Measurements from ENCODE around the gene RIMS3.
"Not testable (repeated sequence)": the region's sequence is repeated elsewhere in the genome, so short reads cannot be mapped to it uniquely, and the experiment has no call there.

Gene RIMS3

GRCh38 chr1:40665335-40666171 is at the start of gene RIMS3:
RIMS3 (minus strand) TSS chr1:40665682; CDS start chr1:40641925, 23,757 bp downstream.
- DNase-seq: peak; percentile 95
- no peaks in the 10 kb centered on the region for H3K27me3 Mint-ChIP-seq
- peaks cover 29% of the 10 kb centered on the region for H3K4me1 Mint-ChIP-seq (ENCODE audit: low read depth)
- no peaks in the 10 kb centered on the region for H3K36me3 Mint-ChIP-seq (ENCODE audit: low read depth)
- no peaks in the 10 kb centered on the region for H3K9me3 Mint-ChIP-seq
- H3K4me3 Mint-ChIP-seq: peak within 1 kb of the TSS; percentile 83
- H3K27ac Mint-ChIP-seq: peak within 1 kb of the TSS; percentile 90

DNA sequence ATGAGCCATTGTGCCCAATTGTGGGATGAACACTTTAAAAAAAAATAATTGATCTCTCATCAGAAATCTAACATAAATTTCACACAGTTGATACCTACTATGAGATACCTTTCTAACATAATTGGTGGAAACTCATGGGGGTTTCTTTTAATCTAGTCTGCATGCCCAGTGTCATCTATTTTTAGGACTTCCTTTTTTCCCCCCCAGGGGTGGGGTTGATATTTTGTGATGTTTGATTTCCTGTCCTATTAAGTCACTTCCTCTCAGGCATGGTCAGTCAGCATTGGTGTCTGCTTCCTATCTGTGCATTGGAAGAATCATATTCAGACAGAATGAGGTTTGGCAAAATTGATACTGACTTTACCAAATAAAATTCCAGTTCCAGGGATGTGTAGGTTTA is 47.5 kb upstream of the RIMS3 start:
- Mint-ChIP-seq H3K4me1 (ENCODE audit: low read depth) (peaks cover 79% of the 10 kb centered on the region), H3K36me3 (ENCODE audit: low read depth) (peaks cover 38% of the 10 kb centered on the region), H3K9me3 (no peaks in the 10 kb centered on the region), H3K4me3 (peak overlapping the region; percentile 15), H3K27ac (peak overlapping the region; percentile 67), H3K27me3 (no peaks in the 10 kb centered on the region)
- no peak for DNase-seq

DNA sequence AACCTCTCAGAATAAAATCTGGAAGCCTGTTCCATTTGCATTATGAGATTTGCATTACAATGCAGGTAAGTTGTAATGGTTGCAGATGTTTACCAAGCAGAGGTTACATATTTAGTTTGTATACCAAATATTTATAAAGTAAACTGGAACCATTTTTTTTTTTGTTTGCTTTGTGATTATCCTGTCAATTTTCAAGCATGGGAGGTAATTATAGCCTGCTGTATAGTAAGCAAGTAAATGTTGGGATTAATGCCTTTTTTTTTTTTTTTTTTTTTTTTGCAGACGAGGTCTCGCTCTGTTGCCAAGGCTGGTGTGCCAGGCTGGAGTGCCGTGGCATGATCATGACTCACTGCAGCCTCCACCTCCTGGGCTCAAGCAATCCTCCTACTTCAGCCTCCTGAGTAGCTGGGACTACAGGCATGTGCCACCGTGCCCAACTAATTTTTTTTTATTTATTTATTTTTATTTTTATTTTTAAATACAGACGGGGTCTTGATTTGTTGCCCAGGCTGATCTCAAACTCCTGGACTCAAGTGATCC is 47.0 kb upstream of the RIMS3 start:
- peaks cover 80% of the 10 kb centered on the region for H3K4me1 Mint-ChIP-seq (ENCODE audit: low read depth)
- no peak overlapping the region for H3K27ac Mint-ChIP-seq
- H3K27me3 Mint-ChIP-seq: no peaks in the 10 kb centered on the region
- H3K36me3 Mint-ChIP-seq (ENCODE audit: low read depth): peaks cover 40% of the 10 kb centered on the region
- no peak for DNase-seq
- no peaks in the 10 kb centered on the region for H3K9me3 Mint-ChIP-seq
- H3K4me3 Mint-ChIP-seq: no peak overlapping the region

DNA sequence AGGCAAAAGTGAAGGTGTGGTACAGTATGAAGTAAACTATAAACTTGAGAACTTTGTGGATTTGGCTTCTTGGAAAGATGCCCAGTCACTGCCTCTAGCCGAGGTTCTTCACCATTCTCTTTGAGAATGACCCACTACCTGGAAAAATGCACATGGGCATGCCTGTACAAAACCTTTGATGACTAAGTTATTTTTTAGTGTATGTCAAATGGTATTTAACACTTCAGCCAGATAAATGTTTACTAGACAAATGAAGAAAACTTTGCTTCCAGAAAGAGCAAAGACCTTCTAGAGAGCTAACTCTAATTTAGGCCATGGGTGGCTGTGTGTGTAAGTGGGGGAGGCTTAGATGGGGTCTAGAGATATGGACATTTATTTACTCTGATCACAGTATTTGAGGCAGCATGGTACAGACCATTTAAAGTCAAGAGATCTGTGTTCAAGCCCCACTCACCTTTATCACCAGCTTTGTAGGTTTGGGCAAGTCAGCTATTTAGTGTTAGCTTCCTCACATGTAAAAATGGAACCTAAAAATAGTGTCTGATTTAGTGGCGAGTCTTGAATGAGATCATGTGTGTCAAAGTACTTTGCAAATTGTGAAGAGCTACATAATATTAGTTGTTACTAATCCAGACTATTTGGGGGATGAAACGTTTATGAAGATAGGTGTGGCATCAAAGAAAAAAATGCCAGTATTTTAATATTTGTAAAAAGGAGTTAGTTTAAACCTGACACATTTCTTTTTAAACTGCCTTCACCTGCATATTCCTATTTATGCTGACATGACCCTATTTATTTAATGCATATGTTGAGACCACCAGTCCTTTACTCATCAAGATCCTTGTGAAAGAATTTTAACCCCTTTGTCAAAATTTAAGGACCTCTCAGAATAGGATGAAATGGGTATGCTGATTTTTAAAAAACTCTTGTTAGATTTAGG is 46.3 kb upstream of the RIMS3 start:
- no peaks in the 10 kb centered on the region for H3K27me3 Mint-ChIP-seq

DNA sequence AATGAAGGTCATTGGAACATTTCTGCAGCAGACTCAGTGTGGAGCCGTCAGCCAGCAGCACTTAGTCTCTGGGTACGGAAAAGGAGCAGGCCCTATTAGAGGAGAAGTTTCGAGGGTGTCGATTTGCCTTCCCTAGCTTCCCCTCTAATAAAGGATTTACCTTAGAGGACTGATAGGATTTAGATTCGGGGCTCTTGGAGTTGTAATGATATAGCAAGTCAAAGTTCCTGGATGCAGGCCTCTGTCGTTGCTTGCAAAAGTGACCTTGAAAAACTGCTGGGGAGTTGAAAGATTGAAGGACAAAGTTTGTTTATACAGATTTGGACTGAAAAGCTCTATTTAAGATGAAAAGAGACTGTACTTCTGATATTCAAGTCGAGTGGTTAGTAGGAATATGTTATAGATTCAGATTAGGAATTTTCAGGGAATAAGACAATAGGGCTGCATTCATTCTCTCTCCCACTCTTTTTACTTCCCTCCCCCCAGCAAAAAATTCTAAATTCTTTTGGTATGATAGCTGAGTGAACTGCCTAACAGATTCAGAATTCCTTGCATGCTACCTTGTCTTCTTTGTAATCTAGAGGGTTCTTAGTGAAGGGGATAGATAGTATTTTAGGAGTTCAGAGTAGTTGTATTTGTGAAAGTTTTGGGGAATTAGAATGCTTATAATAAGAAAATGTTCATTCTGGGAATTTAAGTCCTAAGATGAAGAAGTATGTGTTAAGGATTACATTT is 45.3 kb upstream of the RIMS3 start:
- H3K4me3 Mint-ChIP-seq: peak overlapping the region; percentile 80
- peaks cover 73% of the 10 kb centered on the region for H3K4me1 Mint-ChIP-seq (ENCODE audit: low read depth)
- H3K9me3 Mint-ChIP-seq: no peaks in the 10 kb centered on the region
- no peaks in the 10 kb centered on the region for H3K27me3 Mint-ChIP-seq
- peaks cover 40% of the 10 kb centered on the region for H3K36me3 Mint-ChIP-seq (ENCODE audit: low read depth)
- peak overlapping the region; percentile 16 for H3K27ac Mint-ChIP-seq
- DNase-seq: no peak

More for the DNA sequence above, 46.3 kb upstream of the RIMS3 start:
- DNase-seq: no peak
- Mint-ChIP-seq H3K4me3 (peak overlapping the region; percentile 12), H3K27ac (peak overlapping the region; percentile 80), H3K36me3 (ENCODE audit: low read depth) (peaks cover 40% of the 10 kb centered on the region), H3K4me1 (ENCODE audit: low read depth) (peaks cover 75% of the 10 kb centered on the region), H3K9me3 (no peaks in the 10 kb centered on the region)

- Mint-ChIP-seq H3K9me3 (no peaks in the 10 kb centered on the region), H3K4me3 (peak overlapping the region; percentile 80), H3K36me3 (ENCODE audit: low read depth) (peaks cover 36% of the 10 kb centered on the region), H3K27ac (peak overlapping the region; percentile 82), H3K27me3 (no peaks in the 10 kb centered on the region), H3K4me1 (ENCODE audit: low read depth) (peaks cover 74% of the 10 kb centered on the region)
- DNase-seq: no peak
Measured at GRCh38 chr1:40709802-40710278, 44.4 kb upstream of the RIMS3 start.

GRCh38 chr1:40709100-40709801 is 43.8 kb upstream of the RIMS3 start:
- Mint-ChIP-seq H3K36me3 (ENCODE audit: low read depth) (peaks cover 34% of the 10 kb centered on the region), H3K9me3 (no peaks in the 10 kb centered on the region), H3K4me1 (ENCODE audit: low read depth) (peaks cover 76% of the 10 kb centered on the region), H3K27me3 (no peaks in the 10 kb centered on the region), H3K27ac (peak overlapping the region; percentile 82), H3K4me3 (peak overlapping the region; percentile 80)
- peak; percentile 49 for DNase-seq

- H3K27ac Mint-ChIP-seq: peak overlapping the region; percentile 82
- peaks cover 77% of the 10 kb centered on the region for H3K4me1 Mint-ChIP-seq (ENCODE audit: low read depth)
- peak overlapping the region; percentile 80 for H3K4me3 Mint-ChIP-seq
- H3K9me3 Mint-ChIP-seq: no peaks in the 10 kb centered on the region
- peaks cover 33% of the 10 kb centered on the region for H3K36me3 Mint-ChIP-seq (ENCODE audit: low read depth)
- no peaks in the 10 kb centered on the region for H3K27me3 Mint-ChIP-seq
- DNase-seq: no peak
Measured at GRCh38 chr1:40708750-40709099, 43.2 kb upstream of the RIMS3 start.

DNA sequence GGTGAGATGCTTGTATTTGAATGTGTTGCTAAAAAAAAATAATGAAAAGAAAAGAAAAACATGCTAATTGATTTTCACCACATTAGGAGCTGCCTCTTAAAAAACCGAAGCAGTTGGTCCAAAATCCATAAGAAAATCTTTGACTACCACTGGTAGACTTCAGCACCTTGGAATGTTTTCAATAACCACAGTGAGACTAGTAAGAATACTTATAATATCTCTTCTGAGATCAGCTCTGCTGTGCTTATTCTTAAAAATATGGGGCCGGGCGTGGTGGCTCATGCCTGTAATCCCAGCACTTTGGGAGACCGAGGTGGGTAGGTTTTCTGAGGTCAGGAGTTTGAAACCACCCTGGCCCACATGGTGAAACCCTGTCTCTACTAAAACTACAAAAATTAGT is 41.1 kb upstream of the RIMS3 start:
- Mint-ChIP-seq H3K27me3 (no peaks in the 10 kb centered on the region), H3K4me3 (no peak overlapping the region), H3K27ac (no peak overlapping the region), H3K4me1 (ENCODE audit: low read depth) (peaks cover 76% of the 10 kb centered on the region), H3K9me3 (no peaks in the 10 kb centered on the region), H3K36me3 (ENCODE audit: low read depth) (peaks cover 19% of the 10 kb centered on the region)
- DNase-seq: no peak

DNA sequence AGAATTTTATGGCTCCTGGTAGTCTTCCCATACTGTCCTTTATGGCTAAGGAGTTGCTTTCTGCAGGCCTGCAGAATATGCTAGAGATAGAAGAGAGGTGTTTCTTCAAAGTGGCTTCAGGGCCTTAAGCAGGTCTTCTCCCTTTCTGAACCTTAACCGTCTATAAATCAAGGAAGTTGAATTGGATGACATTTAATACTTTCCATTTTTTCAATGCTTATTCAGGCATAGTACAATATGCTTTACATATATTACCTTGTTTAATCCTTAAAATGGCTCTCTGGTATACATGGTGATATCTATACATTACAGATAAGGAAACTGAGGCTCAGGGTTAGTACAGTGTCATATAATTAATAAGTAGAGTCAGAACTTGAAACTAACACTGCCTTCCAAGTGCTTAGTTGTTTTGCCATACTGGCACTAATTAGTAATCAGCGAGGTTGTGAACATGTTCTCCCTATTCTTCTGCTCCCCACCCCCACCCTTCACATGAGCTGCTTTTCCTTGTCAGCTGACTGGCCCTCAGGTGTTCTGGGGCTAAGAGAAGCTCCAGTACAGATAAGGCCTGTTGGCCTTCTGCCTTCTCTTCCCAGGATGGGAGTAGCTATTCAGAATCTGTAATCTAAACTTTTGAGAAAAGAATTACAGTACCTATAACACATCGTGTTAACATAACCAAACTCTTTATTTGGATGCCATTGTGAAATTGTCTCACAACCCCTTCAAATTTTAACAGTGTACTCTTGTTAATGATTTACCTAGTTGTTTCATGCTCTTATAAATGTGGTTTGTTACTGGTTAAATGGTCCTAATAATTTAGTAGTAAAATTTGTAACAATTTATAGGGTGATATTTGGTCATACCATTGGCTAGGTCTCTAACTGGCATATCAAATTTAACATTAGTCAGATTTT is 39.6 kb upstream of the RIMS3 start:
- no peak for DNase-seq
- Mint-ChIP-seq H3K36me3 (ENCODE audit: low read depth) (peaks cover 13% of the 10 kb centered on the region), H3K27ac (no peak overlapping the region), H3K9me3 (no peaks in the 10 kb centered on the region), H3K4me1 (ENCODE audit: low read depth) (peaks cover 67% of the 10 kb centered on the region), H3K4me3 (no peak overlapping the region), H3K27me3 (no peaks in the 10 kb centered on the region)

- Mint-ChIP-seq H3K4me1 (ENCODE audit: low read depth) (peaks cover 66% of the 10 kb centered on the region), H3K9me3 (no peaks in the 10 kb centered on the region), H3K36me3 (ENCODE audit: low read depth) (peaks cover 18% of the 10 kb centered on the region), H3K27ac (peak overlapping the region; percentile 64), H3K27me3 (no peaks in the 10 kb centered on the region), H3K4me3 (no peak overlapping the region)
- no peak for DNase-seq
Measured at GRCh38 chr1:40703316-40703715, 37.8 kb upstream of the RIMS3 start.

GRCh38 chr1:40702810-40703209 is 37.3 kb upstream of the RIMS3 start:
- H3K27ac Mint-ChIP-seq: not testable (repeated sequence)
- peaks cover 64% of the 10 kb centered on the region for H3K4me1 Mint-ChIP-seq (ENCODE audit: low read depth)
- peaks cover 18% of the 10 kb centered on the region for H3K36me3 Mint-ChIP-seq (ENCODE audit: low read depth)

GRCh38 chr1:40701684-40702083 is 36.2 kb upstream of the RIMS3 start:
- no peaks in the 10 kb centered on the region for H3K27me3 Mint-ChIP-seq
- no peak for DNase-seq
- peaks cover 28% of the 10 kb centered on the region for H3K36me3 Mint-ChIP-seq (ENCODE audit: low read depth)
- no peak overlapping the region for H3K27ac Mint-ChIP-seq
- peaks cover 74% of the 10 kb centered on the region for H3K4me1 Mint-ChIP-seq (ENCODE audit: low read depth)
- no peak overlapping the region for H3K4me3 Mint-ChIP-seq
- H3K9me3 Mint-ChIP-seq: no peaks in the 10 kb centered on the region

More at GRCh38 chr1:40702810-40703209, 37.3 kb upstream of the RIMS3 start:
- H3K4me3 Mint-ChIP-seq, H3K9me3 Mint-ChIP-seq, DNase-seq, H3K27me3 Mint-ChIP-seq: not testable (repeated sequence)

Data from activated T-cell treated with anti-CD3 and anti-CD28 coated beads, Interleukin-2, amount 50 U/mL, for 24 hours (primary cell).